DMS79 treated with DMSO at 0.1 percent for 48 hours (cell line): ENCODE results near the gene TAF4.

Source experiments
- DNase-seq: peaks from one replicate; lab custom pipeline; 2025; lab: John Stamatoyannopoulos, UW

Gene TAF4

GRCh38 chr20:61941721-61942405 is 123.8 kb downstream of the TAF4 start:
- DNase-seq: no peak

- no peak for DNase-seq
Observed at GRCh38 chr20:61940976-61941720, 124.5 kb downstream of the TAF4 start.

GRCh38 chr20:61940491-61940890 is 125.2 kb downstream of the TAF4 start:
- DNase-seq: no peak

- no peak for DNase-seq
Observed at GRCh38 chr20:61939691-61940360, 125.9 kb downstream of the TAF4 start.

GRCh38 chr20:61938839-61939690 is 126.6 kb downstream of the TAF4 start:
- DNase-seq: no peak

- no peak for DNase-seq
Observed at GRCh38 chr20:61937963-61938838, 127.5 kb downstream of the TAF4 start.

GRCh38 chr20:61937146-61937962 is 128.3 kb downstream of the TAF4 start:
- DNase-seq: no peak

- DNase-seq: no peak
Observed at GRCh38 chr20:61936701-61937131, 129.0 kb downstream of the TAF4 start.

GRCh38 chr20:61935926-61936700 is 129.6 kb downstream of the TAF4 start:
- DNase-seq: no peak

- DNase-seq: peak; percentile 47
Observed at GRCh38 chr20:61934716-61935530, 130.8 kb downstream of the TAF4 start.

GRCh38 chr20:61933951-61934715 is 131.5 kb downstream of the TAF4 start:
- no peak for DNase-seq

GRCh38 chr20:61933481-61933950 is 132.2 kb downstream of the TAF4 start:
- DNase-seq: no peak

GRCh38 chr20:61932711-61933480 is 132.8 kb downstream of the TAF4 start:
- no peak for DNase-seq

- no peak for DNase-seq
Observed at GRCh38 chr20:61932199-61932592, 133.5 kb downstream of the TAF4 start.

GRCh38 chr20:61931476-61932198 is 134.0 kb downstream of the TAF4 start:
- DNase-seq: no peak
